ENCODE data around the gene TMEM25.

DNA sequence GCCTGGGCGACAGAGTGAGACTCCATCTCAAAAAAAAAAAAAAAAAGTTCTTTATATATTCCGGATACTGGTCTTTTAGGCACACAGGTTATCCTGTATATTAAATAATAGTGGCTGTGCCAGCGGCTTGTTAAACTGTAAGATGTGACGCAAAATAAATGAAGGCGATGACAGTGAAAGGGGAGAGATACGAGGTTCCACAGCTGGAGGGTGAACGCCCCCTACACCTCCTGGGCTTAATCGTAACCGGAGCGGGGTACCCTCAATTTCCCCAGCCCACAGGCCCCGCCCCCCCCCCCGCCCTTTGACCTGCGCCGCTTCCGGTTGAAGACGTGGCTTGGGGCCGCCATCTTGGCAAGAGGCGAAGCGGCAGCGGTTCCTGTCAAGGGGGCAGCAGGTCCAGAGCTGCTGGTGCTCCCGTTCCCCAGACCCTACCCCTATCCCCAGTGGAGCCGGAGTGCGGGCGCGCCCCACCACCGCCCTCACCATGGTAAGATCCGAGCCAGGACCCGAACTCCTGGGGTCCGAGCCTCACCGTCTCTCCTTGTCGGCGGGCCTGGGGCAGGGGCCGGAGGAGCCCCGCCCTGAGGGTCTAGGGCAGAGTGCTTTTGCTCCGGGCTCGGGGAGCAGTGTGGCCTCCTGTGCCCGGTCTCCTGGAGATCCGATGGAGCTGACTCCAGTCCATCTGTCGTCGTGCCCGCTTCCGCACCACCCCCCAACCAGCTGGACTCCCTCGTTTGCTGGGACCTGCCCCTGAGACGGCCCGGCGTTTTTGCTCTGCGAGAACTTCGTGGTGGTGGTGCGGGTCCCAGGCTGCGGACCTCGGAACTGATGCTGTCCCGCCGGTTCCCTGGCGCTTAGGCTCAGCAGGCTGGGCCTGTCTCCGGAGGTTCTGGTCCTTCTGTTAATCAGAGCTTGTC, 41.3 kb downstream of the TMEM25 start, which contains the start of gene ARCN1:
- TF ChIP-seq, protein P1, sequence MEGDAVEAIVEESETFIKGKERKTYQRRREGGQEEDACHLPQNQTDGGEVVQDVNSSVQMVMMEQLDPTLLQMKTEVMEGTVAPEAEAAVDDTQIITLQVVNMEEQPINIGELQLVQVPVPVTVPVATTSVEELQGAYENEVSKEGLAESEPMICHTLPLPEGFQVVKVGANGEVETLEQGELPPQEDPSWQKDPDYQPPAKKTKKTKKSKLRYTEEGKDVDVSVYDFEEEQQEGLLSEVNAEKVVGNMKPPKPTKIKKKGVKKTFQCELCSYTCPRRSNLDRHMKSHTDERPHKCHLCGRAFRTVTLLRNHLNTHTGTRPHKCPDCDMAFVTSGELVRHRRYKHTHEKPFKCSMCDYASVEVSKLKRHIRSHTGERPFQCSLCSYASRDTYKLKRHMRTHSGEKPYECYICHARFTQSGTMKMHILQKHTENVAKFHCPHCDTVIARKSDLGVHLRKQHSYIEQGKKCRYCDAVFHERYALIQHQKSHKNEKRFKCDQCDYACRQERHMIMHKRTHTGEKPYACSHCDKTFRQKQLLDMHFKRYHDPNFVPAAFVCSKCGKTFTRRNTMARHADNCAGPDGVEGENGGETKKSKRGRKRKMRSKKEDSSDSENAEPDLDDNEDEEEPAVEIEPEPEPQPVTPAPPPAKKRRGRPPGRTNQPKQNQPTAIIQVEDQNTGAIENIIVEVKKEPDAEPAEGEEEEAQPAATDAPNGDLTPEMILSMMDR (IDR thresholded peaks at IDR 0.05) = no peak
- TF ChIP-seq POLR2A (IDR thresholded peaks at IDR 0.05) (peak in 1 of 2 donors; percentile 61), EP300 (IDR thresholded peaks at IDR 0.05) (no peak), POLR2AphosphoS5 (IDR thresholded peaks at IDR 0.05) (no peak)

Data from suprapubic skin (tissue), 4 donors.